ENCODE measurements around the gene TMEM163.

Gene TMEM163

GRCh38 chr2:134721596-134721995 lies 2.8 kb upstream of the TMEM163 start:
- no peak for DNase-seq

- DNase-seq: peak in 1 of 2 donors; percentile 32
Measured at GRCh38 chr2:134718023-134718816, 580 bp downstream of the TMEM163 start.

- no peak for DNase-seq
Measured at GRCh38 chr2:134717286-134718022, 1.3 kb downstream of the TMEM163 start.

- DNase-seq: no peak
Measured at GRCh38 chr2:134716721-134717243, 2.0 kb downstream of the TMEM163 start.

- no peak for DNase-seq
Measured at GRCh38 chr2:134715932-134716643, 2.7 kb downstream of the TMEM163 start.

GRCh38 chr2:134714228-134714627 lies 4.6 kb downstream of the TMEM163 start:
- DNase-seq: no peak

GRCh38 chr2:134713606-134714005 lies 5.2 kb downstream of the TMEM163 start:
- DNase-seq: no peak

- DNase-seq: no peak
Measured at GRCh38 chr2:134713176-134713575, 5.6 kb downstream of the TMEM163 start.

GRCh38 chr2:134712736-134713135 lies 6.1 kb downstream of the TMEM163 start:
- no peak for DNase-seq

- DNase-seq: no peak
Measured at GRCh38 chr2:134712299-134712698, 6.5 kb downstream of the TMEM163 start.

GRCh38 chr2:134711692-134712091 lies 7.1 kb downstream of the TMEM163 start:
- DNase-seq: no peak

- no peak for DNase-seq
Measured at GRCh38 chr2:134707330-134707676, 11.5 kb downstream of the TMEM163 start.

GRCh38 chr2:134706587-134707329 lies 12.0 kb downstream of the TMEM163 start:
- no peak for DNase-seq

- no peak for DNase-seq
Measured at GRCh38 chr2:134705861-134706586, 12.8 kb downstream of the TMEM163 start.

- no peak for DNase-seq
Measured at GRCh38 chr2:134704173-134704572, 14.6 kb downstream of the TMEM163 start.

GRCh38 chr2:134703426-134703825 lies 15.4 kb downstream of the TMEM163 start:
- no peak for DNase-seq

- no peak for DNase-seq
Measured at GRCh38 chr2:134700730-134701129, 18.1 kb downstream of the TMEM163 start.

GRCh38 chr2:134694411-134694810 lies 24.4 kb downstream of the TMEM163 start:
- no peak for DNase-seq

GRCh38 chr2:134693359-134694330 lies 25.2 kb downstream of the TMEM163 start:
- no peak for DNase-seq

- peak; percentile 12 to 34 for DNase-seq
Measured at GRCh38 chr2:134692499-134692898, 26.3 kb downstream of the TMEM163 start.
